HG03520 (cell line): ENCODE measurements around the gene CFAP97.

ENCODE experiments used
- ATAC-seq: cut with Tn5 transposase; IDR thresholded peaks from one replicate; pipeline ENCODE4 v1.9.1; 2021; ENCODE audit warnings: mild to moderate bottlenecking, moderate library complexity; ENCODE audit not compliant: unreplicated experiment

CFAP97 gene

GRCh38 chr4:185110375-185110823, 93.4 kb downstream of the CFAP97 start:
- no peak for ATAC-seq

GRCh38 chr4:185109736-185110135, 94.1 kb downstream of the CFAP97 start:
- ATAC-seq = no peak
